H9 (cell line): ENCODE data around the gene UPK1A. TPM values are rescaled to one million over a fixed set of nuclear protein-coding genes. Genes with fewer than 3 reads are reported as not detected.
"Not testable (repeated sequence)": the region's sequence is repeated elsewhere in the genome, so short reads cannot be mapped to it uniquely, and the experiment has no call there.

Source experiments
- DNase-seq: peaks from one replicate; pipeline ENCODE4 v3.0.0-alpha.2; 2017
- H2AFZ ChIP-seq: one replicate; pipeline ENCODE4 v1.6.1; 2013; ENCODE audit warnings: mild to moderate bottlenecking, low read length, control low read depth, moderate library complexity
- H2AK5ac ChIP-seq: 2 replicates; pipeline ENCODE4 v1.6.1; 2013; ENCODE audit warnings: low read length, control low read depth, mixed read lengths; ENCODE audit not compliant: insufficient read length
- H2BK120ac ChIP-seq: one replicate; pipeline ENCODE4 v1.6.1; 2013; ENCODE audit warnings: low read depth, mild to moderate bottlenecking, low read length, control low read depth, inconsistent platforms; ENCODE audit not compliant: poor library complexity, severe bottlenecking
- H2BK12ac ChIP-seq: 2 replicates; pipeline ENCODE4 v1.6.1; 2013; ENCODE audit warnings: low read length, control low read depth, mixed read lengths, low read depth; ENCODE audit not compliant: insufficient read length
- H2BK15ac ChIP-seq: 2 replicates; pipeline ENCODE4 v1.6.1; 2013; ENCODE audit warnings: low read depth, low read length, control low read depth
- H2BK20ac ChIP-seq: one replicate; pipeline ENCODE4 v1.6.1; 2013; ENCODE audit warnings: low read depth, mild to moderate bottlenecking, low read length, control low read depth, inconsistent platforms; ENCODE audit not compliant: poor library complexity, severe bottlenecking
- H2BK5ac ChIP-seq: 2 replicates; pipeline ENCODE4 v1.6.1; 2013; ENCODE audit warnings: low read length, control low read depth, mixed read lengths; ENCODE audit not compliant: insufficient read length
- H3K14ac ChIP-seq: 2 replicates; pipeline ENCODE4 v1.6.1; 2013; ENCODE audit warnings: low read length, control low read depth; ENCODE audit not compliant: insufficient read depth
- H3K18ac ChIP-seq: 2 replicates; pipeline ENCODE4 v1.6.1; 2013; ENCODE audit warnings: low read depth, mild to moderate bottlenecking, mixed read lengths, low read length, control low read depth; ENCODE audit not compliant: insufficient read length
- H3K23ac ChIP-seq: 2 replicates; pipeline ENCODE4 v1.6.1; 2013; ENCODE audit warnings: low read length, control low read depth, mixed read lengths, low read depth; ENCODE audit not compliant: insufficient read length
- H3K23me2 ChIP-seq: 2 replicates; pipeline ENCODE4 v1.6.1; 2013; ENCODE audit warnings: low read depth, mild to moderate bottlenecking, mixed read lengths, low read length, control low read depth; ENCODE audit not compliant: insufficient read length, poor library complexity, severe bottlenecking
- H3K27ac ChIP-seq: 2 replicates; pipeline ENCODE4 v1.5.1; 2013; ENCODE audit warnings: low read length, control low read depth, mixed read lengths, low read depth; ENCODE audit not compliant: insufficient read length
- H3K27me3 ChIP-seq: 2 replicates; pipeline ENCODE4 v1.6.1; 2013; ENCODE audit warnings: low read length, control low read depth, inconsistent platforms; ENCODE audit not compliant: insufficient read depth
- H3K4ac ChIP-seq: 2 replicates; pipeline ENCODE4 v1.6.1; 2013; ENCODE audit warnings: low read depth, mild to moderate bottlenecking, control low read depth, inconsistent platforms, low read length, moderate library complexity
- H3K4me1 ChIP-seq: 2 replicates; pipeline ENCODE4 v1.6.1; 2013; ENCODE audit warnings: low read length, control low read depth, inconsistent platforms; ENCODE audit not compliant: insufficient read depth
- H3K4me2 ChIP-seq: 2 replicates; pipeline ENCODE4 v1.6.1; 2013; ENCODE audit warnings: low read length, control low read depth, mixed read lengths; ENCODE audit not compliant: insufficient read length, insufficient read depth
- H3K56ac ChIP-seq: 2 replicates; pipeline ENCODE4 v1.6.1; 2013; ENCODE audit warnings: low read depth, mild to moderate bottlenecking, mixed read lengths, low read length, control low read depth; ENCODE audit not compliant: insufficient read length
- H3K79me1 ChIP-seq: 2 replicates; pipeline ENCODE4 v1.6.1; 2013; ENCODE audit warnings: low read depth, mild to moderate bottlenecking, moderate library complexity, low read length, control low read depth, inconsistent platforms; ENCODE audit not compliant: insufficient read depth, poor library complexity, severe bottlenecking
- H3K79me2 ChIP-seq: 2 replicates; pipeline ENCODE4 v1.6.1; 2013; ENCODE audit warnings: low read length, control low read depth, inconsistent platforms; ENCODE audit not compliant: insufficient read depth
- H3K9ac ChIP-seq: 2 replicates; pipeline ENCODE4 v1.6.1; 2013; ENCODE audit warnings: low read length, control low read depth, mixed read lengths; ENCODE audit not compliant: insufficient read length; ENCODE audit errors: extremely low read depth
- H3K9me3 ChIP-seq: one replicate; pipeline ENCODE4 v1.6.1; 2013; ENCODE audit warnings: low read depth, low read length, inconsistent platforms; ENCODE audit not compliant: control insufficient read depth
- H3T11ph ChIP-seq: one replicate; pipeline ENCODE4 v1.6.1; 2013; ENCODE audit warnings: mild to moderate bottlenecking, low read length, control low read depth, inconsistent platforms
- H4K20me1 ChIP-seq: one replicate; pipeline ENCODE4 v1.6.1; 2013; ENCODE audit not compliant: control insufficient read depth, insufficient read length, insufficient read depth
- H4K5ac ChIP-seq: 2 replicates; pipeline ENCODE4 v1.6.1; 2013; ENCODE audit warnings: low read depth, mild to moderate bottlenecking, mixed read lengths, low read length, control low read depth; ENCODE audit not compliant: insufficient read length
- H4K8ac ChIP-seq: replicated peaks from 2 replicates; pipeline ENCODE4 v1.6.1; 2013; ENCODE audit warnings: low read length, control low read depth, mixed read lengths, low read depth; ENCODE audit not compliant: insufficient read length
- H4K91ac ChIP-seq: 2 replicates; pipeline ENCODE4 v1.6.1; 2013; ENCODE audit warnings: low read depth, mild to moderate bottlenecking, moderate library complexity, mixed read lengths, low read length, control low read depth; ENCODE audit not compliant: insufficient read length
- H3K27ac Mint-ChIP-seq, 3 experiments: 2 replicates in 2 of 3; 3 replicates in 1 of 3; pipeline ENCODE4 v1.8.0; 2020 to 2021; ENCODE audit warnings: mixed read lengths in 3 of 3, mild to moderate bottlenecking in 1 of 3, moderate library complexity in 1 of 3
- H3K27me3 Mint-ChIP-seq: 2 replicates; pipeline ENCODE4 v1.8.0; 2021; ENCODE audit warnings: low read depth, mild to moderate bottlenecking, moderate library complexity, mixed read lengths
- H3K36me3 Mint-ChIP-seq, 3 experiments: 2 replicates in 2 of 3; 3 replicates in 1 of 3; pipeline ENCODE4 v1.8.0; 2020 to 2021; ENCODE audit warnings: low read depth in 3 of 3, mixed read lengths in 3 of 3; ENCODE audit not compliant: insufficient read depth in 1 of 3
- H3K4me1 Mint-ChIP-seq, 2 experiments: 2 replicates each; pipeline ENCODE4 v1.8.0; 2020; ENCODE audit warnings: mixed read lengths in 2 of 2
- H3K4me3 Mint-ChIP-seq, 2 experiments: 2 replicates in 1 of 2; 3 replicates in 1 of 2; pipeline ENCODE4 v1.8.0; 2020 to 2021; ENCODE audit warnings: mild to moderate bottlenecking in 2 of 2, mixed read lengths in 2 of 2, moderate library complexity in 1 of 2
- H3K9me3 Mint-ChIP-seq, 2 experiments: 2 replicates in 1 of 2; 3 replicates in 1 of 2; pipeline ENCODE4 v1.8.0; 2020; ENCODE audit warnings: mild to moderate bottlenecking in 2 of 2, mixed read lengths in 2 of 2, moderate library complexity in 1 of 2
- CTCF ChIP-seq: fragments of 200-600 bp; sonication (generic); conservative IDR thresholded peaks from 3 replicates; pipeline ENCODE4 v1.8.0; 2021; ENCODE audit warnings: antibody characterized with exemption, mild to moderate bottlenecking
- WGBS: extraction: QIAGEN DNeasy Blood & Tissue Kit; methylation state at CpG from one replicate; pipeline ENCODE4 v1.1.7; 2013; ENCODE audit warnings: missing lambda C conversion rate, low lambda C conversion rate, mixed read lengths; ENCODE audit not compliant: insufficient read length; ENCODE audit errors: extremely low coverage; 5-methylcytosine and 5-hydroxymethylcytosine counted together
- total RNA-seq: library from RNA; stranded (reverse); gene quantifications from 2 replicates; pipeline ENCODE4 v1.2.1, GENCODE V29; 2021

Gene UPK1A
- total RNA-seq, 1 experiment from 2014 or later: 4.3 TPM

GRCh38 chr19:35689836-35690235, 23.5 kb downstream of the UPK1A start:
- peaks cover 3 to 8% of the 10 kb centered on the region in 2 experiments; a peak in 1 of 4 replicates for H3K4me1 Mint-ChIP-seq
- Histone ChIP-seq H3K27ac (no peak overlapping the region), H3K9me3 (no peaks in the 10 kb centered on the region)

GRCh38 chr19:35691106-35691505, 24.8 kb downstream of the UPK1A start:
- not testable (repeated sequence) for H3K27ac Mint-ChIP-seq, H3K27ac ChIP-seq, H3K79me2 ChIP-seq, H2BK12ac ChIP-seq, H2AFZ ChIP-seq, H3T11ph ChIP-seq, H3K9me3 Mint-ChIP-seq, H3K4me1 ChIP-seq, H3K4me1 Mint-ChIP-seq, H3K14ac ChIP-seq, H3K9me3 ChIP-seq, H4K5ac ChIP-seq, H2BK15ac ChIP-seq, H3K23ac ChIP-seq, H4K8ac ChIP-seq, H3K4me2 ChIP-seq, H3K4ac ChIP-seq, H3K9ac ChIP-seq, H4K91ac ChIP-seq, H2BK5ac ChIP-seq, H3K56ac ChIP-seq, H3K18ac ChIP-seq, H3K27me3 ChIP-seq, H3K36me3 Mint-ChIP-seq, H2BK120ac ChIP-seq, H2BK20ac ChIP-seq, H2AK5ac ChIP-seq, H4K20me1 ChIP-seq, DNase-seq, H3K27me3 Mint-ChIP-seq, H3K4me3 Mint-ChIP-seq, H3K23me2 ChIP-seq, H3K79me1 ChIP-seq
- no CpG with 5 or more reads among the region's 37 CpGs for WGBS

More at GRCh38 chr19:35689836-35690235, 23.5 kb downstream of the UPK1A start:
- no peak overlapping the region for H3K4me2 ChIP-seq
- Mint-ChIP-seq H3K27ac (no peak overlapping the region), H3K36me3 (no peaks in the 10 kb centered on the region), H3K9me3 (no peaks in the 10 kb centered on the region; a peak in 2 of 5 replicates), H3K27me3 (no peaks in the 10 kb centered on the region), H3K4me3 (no peak overlapping the region)
- no peaks in the 10 kb centered on the region for H3K23me2 ChIP-seq
- H3K4me1 ChIP-seq: no peaks in the 10 kb centered on the region
- H2BK15ac ChIP-seq: no peak overlapping the region
- no peak overlapping the region for H2AK5ac ChIP-seq
- H3K23ac ChIP-seq: no peak overlapping the region
- WGBS: no CpG with 5 or more reads among the region's 4 CpGs
- no peak overlapping the region for H2BK20ac ChIP-seq
- H3K4ac ChIP-seq: no peak overlapping the region
- no peak for TF ChIP-seq CTCF
- no peaks in the 10 kb centered on the region for H3K79me2 ChIP-seq
- no peak overlapping the region for H4K5ac ChIP-seq
- no peaks in the 10 kb centered on the region for H3K27me3 ChIP-seq
- H2BK12ac ChIP-seq: no peak overlapping the region
- H3K14ac ChIP-seq: no peak overlapping the region
- H3K9ac ChIP-seq: no peak overlapping the region
- H2BK120ac ChIP-seq: no peak overlapping the region
- no peak overlapping the region for H2AFZ ChIP-seq
- H2BK5ac ChIP-seq: no peak overlapping the region
- H4K20me1 ChIP-seq: no peaks in the 10 kb centered on the region
- H3T11ph ChIP-seq: no peak overlapping the region
- no peak for DNase-seq
- no peaks in the 10 kb centered on the region for H3K79me1 ChIP-seq
- no peak overlapping the region for H4K8ac ChIP-seq
- H4K91ac ChIP-seq: no peak overlapping the region
- H3K56ac ChIP-seq: no peak overlapping the region
- no peak overlapping the region for H3K18ac ChIP-seq
